Esophagus muscularis mucosa (tissue), 4 donors: ENCODE results near the gene SLC10A7. TPM values are rescaled to one million over a fixed set of nuclear protein-coding genes. Genes with fewer than 3 reads are reported as not detected.

Source experiments
- DNase-seq: peaks from one replicate; pipeline ENCODE4 v3.0.0-alpha.2; 2017; ENCODE audit errors: extremely low spot score
- H3K27ac ChIP-seq, 4 donors: fragments of 200-600 bp; sonication (generic); replicated peaks in 1 of 4; 1 replicate in 3 of 4; 2 replicates in 1 of 4; pipeline ENCODE4 v1.5.1; 2016 to 2019; ENCODE audit warnings: mild to moderate bottlenecking in 1 of 4
- H3K27me3 ChIP-seq, 4 donors: fragments of 200-600 bp; sonication (generic); one replicate each; pipeline versions ENCODE4 v1.5.1 to v1.6.0; 2016 to 2019
- H3K36me3 ChIP-seq, 4 donors: fragments of 200-600 bp; sonication (generic); one replicate each; pipeline ENCODE4 v1.5.1; 2016 to 2019
- H3K4me1 ChIP-seq, 4 donors: fragments of 200-600 bp; sonication (generic); one replicate each; pipeline ENCODE4 v1.5.1; 2016 to 2019
- H3K4me3 ChIP-seq, 4 donors: fragments of 200-600 bp; sonication (generic); 1 replicate in 2 of 4; 2 replicates in 2 of 4; pipeline ENCODE4 v1.5.1; 2016 to 2019; ENCODE audit warnings: mild to moderate bottlenecking in 4 of 4, moderate library complexity in 1 of 4
- H3K9me3 ChIP-seq, 4 donors: fragments of 200-600 bp; sonication (generic); 1 replicate in 3 of 4; 2 replicates in 1 of 4; pipeline ENCODE4 v1.5.1; 2016 to 2019
- EP300 ChIP-seq: sonication (generic); formaldehyde crosslinking; IDR thresholded peaks from one replicate; pipeline ENCODE4 v1.6.1; 2017; ENCODE audit warnings: antibody characterized with exemption
- POLR2A ChIP-seq: fragments of 450-650 bp; IDR thresholded peaks from one replicate; pipeline ENCODE4 v1.6.1; 2017; ENCODE audit warnings: antibody characterized with exemption, moderate library complexity, mild to moderate bottlenecking, low read depth
- POLR2AphosphoS5 ChIP-seq, 2 donors: sonication (generic); formaldehyde crosslinking; IDR thresholded peaks; one replicate each; pipeline ENCODE4 v1.6.1; 2017; ENCODE audit warnings: antibody characterized with exemption in 2 of 2
- WGBS: methylation state at CpG from one replicate; pipeline ENCODE4 v1.1.5; 2018; 5-methylcytosine and 5-hydroxymethylcytosine counted together
- intact Hi-C: fragments of 100-400 bp; cut with DNase I; formaldehyde crosslinking; loops from one replicate; pipeline ENCODE4 v1.15.1; 2023
- total RNA-seq, 4 donors: library from RNA; depleted of rRNA; stranded (reverse); fragments of >200 nt; gene quantifications; one replicate each; pipeline versions ENCODE4 v1.1.0 to v1.2.1, GENCODE V29; 2016
- TF ChIP-seq, protein P1 (sequence below), 3 experiments: fragments of 200-600 bp in 2 of 3; fragments of 450-650 bp in 1 of 3; sonication (generic) in 2 of 3; IDR thresholded peaks; one replicate each; pipeline ENCODE4 v1.5.1; 2017 to 2019; ENCODE audit warnings: antibody characterized with exemption in 3 of 3, mild to moderate bottlenecking in 2 of 3, moderate library complexity in 1 of 3

The SLC10A7 gene
- total RNA-seq, 4 donors from 2014 or later = 3.3 to 6.2 (median 5.7) TPM

DNA sequence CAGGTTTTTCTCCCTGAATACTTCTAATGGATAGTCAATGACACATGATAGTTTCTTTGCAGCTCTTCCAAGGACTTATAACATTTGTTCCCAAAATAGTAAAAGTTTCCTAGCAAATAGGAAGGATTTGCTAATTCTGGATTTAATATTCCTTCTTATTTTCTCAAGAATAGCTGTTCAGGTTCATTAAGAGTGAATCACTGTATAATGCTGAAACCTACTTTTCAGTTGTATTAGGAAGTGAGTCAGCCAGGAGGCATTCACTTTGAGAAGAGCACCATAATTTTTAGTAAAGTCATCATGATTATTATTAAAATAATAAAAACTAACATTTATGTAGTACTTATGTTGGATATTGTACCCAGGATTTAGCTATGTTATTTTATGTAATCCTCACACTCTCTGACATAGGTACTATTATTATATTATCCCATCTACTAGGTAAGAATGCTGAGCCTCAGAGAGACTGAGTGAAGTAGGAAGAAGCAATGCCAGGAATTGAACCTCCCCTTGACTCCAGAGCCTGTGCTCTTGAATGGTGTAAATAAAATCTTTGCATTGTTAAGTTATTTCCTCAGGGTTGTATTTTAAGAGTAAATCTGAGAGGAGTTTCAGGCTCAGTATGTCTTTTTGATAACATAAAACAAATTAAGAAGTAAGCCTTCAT lies 192.6 kb downstream of the SLC10A7 start:
- Histone ChIP-seq H3K4me1 (no peaks in the 10 kb centered on the region), H3K27ac (no peak overlapping the region), H3K27me3 (no peaks in the 10 kb centered on the region), H3K36me3 (peaks cover 0 to 7% (median 0%) of the 10 kb centered on the region in 4 donors), H3K4me3 (no peak overlapping the region), H3K9me3 (no peaks in the 10 kb centered on the region)
- intact Hi-C loops = no loop called here
- TF ChIP-seq EP300 = no peak
- no peak for TF ChIP-seq POLR2AphosphoS5 (IDR thresholded peaks at IDR 0.05)
- TF ChIP-seq POLR2A = no peak
- TF ChIP-seq, protein P1, sequence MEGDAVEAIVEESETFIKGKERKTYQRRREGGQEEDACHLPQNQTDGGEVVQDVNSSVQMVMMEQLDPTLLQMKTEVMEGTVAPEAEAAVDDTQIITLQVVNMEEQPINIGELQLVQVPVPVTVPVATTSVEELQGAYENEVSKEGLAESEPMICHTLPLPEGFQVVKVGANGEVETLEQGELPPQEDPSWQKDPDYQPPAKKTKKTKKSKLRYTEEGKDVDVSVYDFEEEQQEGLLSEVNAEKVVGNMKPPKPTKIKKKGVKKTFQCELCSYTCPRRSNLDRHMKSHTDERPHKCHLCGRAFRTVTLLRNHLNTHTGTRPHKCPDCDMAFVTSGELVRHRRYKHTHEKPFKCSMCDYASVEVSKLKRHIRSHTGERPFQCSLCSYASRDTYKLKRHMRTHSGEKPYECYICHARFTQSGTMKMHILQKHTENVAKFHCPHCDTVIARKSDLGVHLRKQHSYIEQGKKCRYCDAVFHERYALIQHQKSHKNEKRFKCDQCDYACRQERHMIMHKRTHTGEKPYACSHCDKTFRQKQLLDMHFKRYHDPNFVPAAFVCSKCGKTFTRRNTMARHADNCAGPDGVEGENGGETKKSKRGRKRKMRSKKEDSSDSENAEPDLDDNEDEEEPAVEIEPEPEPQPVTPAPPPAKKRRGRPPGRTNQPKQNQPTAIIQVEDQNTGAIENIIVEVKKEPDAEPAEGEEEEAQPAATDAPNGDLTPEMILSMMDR (IDR thresholded peaks at IDR 0.05) = no peak
- no peak for DNase-seq

DNA sequence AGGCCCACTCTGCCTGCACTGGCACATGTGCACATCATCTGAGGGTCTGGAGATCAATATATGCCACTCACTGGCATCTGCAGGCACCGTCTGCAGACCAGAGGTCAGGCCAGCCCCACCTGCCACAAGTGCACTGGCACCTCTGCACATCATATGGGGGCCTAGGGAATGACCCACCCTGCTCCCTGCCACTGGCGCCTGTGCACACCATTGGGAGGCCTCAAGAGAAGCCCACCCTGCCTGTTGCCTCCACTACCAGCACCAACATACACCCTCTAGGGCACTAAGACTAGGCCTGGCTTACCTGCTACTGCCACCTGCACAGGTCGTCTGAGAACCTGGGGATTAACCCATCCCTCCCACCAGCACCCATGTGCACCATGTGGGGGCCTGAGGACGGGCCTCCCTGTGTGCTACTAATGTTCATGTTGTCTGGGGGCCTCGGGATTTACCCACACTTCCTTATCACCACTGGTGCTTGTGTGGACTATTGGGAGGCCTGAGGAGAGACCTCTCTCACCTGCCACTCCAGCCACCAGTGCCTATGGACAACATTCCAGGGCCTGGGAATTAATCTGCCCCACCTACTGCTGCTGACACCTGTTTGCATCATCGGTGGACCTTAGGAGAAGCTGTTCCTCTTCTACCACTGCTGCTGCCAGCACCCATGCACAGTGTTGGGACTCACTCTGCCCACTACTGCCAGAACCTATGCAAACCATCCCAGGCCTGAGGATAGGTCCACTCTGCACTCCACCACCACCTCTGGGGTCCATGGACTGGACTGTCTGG lies 193.7 kb downstream of the SLC10A7 start:
- 82% methylated on average over 3 of the region's 6 CpGs for WGBS
- no peak for DNase-seq
- intact Hi-C loops = no loop called here
- Histone ChIP-seq H3K27me3 (no peaks in the 10 kb centered on the region), H3K4me1 (no peaks in the 10 kb centered on the region), H3K27ac (no peak overlapping the region), H3K9me3 (no peaks in the 10 kb centered on the region), H3K4me3 (no peak overlapping the region), H3K36me3 (peaks cover 0 to 7% (median 0%) of the 10 kb centered on the region in 4 donors)
- TF ChIP-seq POLR2AphosphoS5 (IDR thresholded peaks at IDR 0.05) (no peak), POLR2A (no peak), EP300 (no peak)
- TF ChIP-seq, protein P1 (IDR thresholded peaks at IDR 0.05) = no peak

DNA sequence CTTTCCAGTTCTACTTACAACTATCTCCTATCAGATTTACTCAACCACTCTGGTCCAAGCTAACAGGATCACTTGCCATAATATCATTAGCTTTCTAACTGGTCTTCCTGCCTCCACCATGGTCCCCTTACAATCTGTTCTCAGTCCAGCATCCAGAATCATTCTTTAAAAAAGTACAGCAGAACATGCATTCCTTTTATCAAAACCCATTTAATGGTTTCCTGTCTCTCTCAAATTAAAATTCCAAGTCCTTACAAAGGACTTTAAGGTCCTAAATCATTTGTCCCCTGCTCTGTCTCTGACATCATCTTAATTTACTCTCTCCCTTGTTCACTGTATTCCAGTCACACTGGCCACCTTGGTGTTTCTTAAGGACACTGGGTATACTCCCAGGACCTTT lies 202.8 kb downstream of the SLC10A7 start:
- Histone ChIP-seq H3K4me1 (no peaks in the 10 kb centered on the region), H3K9me3 (no peaks in the 10 kb centered on the region), H3K36me3 (no peaks in the 10 kb centered on the region), H3K27me3 (no peaks in the 10 kb centered on the region), H3K4me3 (no peak overlapping the region), H3K27ac (no peak overlapping the region)
- TF ChIP-seq, protein P1 (IDR thresholded peaks at IDR 0.05) = no peak
- TF ChIP-seq EP300 (no peak), POLR2A (no peak), POLR2AphosphoS5 (IDR thresholded peaks at IDR 0.05) (no peak)
- intact Hi-C loops = no loop called here
- no peak for DNase-seq

DNA sequence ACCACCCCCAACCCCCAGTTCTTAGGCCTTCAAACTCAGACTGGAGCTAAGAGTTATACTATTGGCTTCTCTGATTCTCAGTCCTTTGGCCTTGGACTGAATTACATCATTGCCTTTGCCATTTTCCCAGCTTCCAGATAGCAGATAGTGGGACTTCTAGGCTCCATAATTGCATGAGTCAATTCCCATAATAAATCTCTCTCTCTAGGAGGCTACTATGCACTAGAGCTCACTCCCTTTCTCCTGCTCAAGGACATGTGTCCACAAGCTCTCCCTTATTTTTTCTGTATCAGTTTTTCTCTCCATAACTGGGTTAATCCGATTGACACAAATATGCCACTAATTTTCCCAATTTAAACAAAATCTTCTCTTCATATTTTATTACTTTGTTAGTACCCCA lies 204.0 kb downstream of the SLC10A7 start:
- 94% methylated on average over 1 of the region's 1 CpG for WGBS
- no peak for DNase-seq
- Histone ChIP-seq H3K27me3 (no peaks in the 10 kb centered on the region), H3K4me3 (no peak overlapping the region), H3K36me3 (no peaks in the 10 kb centered on the region), H3K9me3 (no peaks in the 10 kb centered on the region), H3K4me1 (no peaks in the 10 kb centered on the region), H3K27ac (no peak overlapping the region)
- intact Hi-C loops = no loop called here
- no peak for TF ChIP-seq EP300

DNA sequence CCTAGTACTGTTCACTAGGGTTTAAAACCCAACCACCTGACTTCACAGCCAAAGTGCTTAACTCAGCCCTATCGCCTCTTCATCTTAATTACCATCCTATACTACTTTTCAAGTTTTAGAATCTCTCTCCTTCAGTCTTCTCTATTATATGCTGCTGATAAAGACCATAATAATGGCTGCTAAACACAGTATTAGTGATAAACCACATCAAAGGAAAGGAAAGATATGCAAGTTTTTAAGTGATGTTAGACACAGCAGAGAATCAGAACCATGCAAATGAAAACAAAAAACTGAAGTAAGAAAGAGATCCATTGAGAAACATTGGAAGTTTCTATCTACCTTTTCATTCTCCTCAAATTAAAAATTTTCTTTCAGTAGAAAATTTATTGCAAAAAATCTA lies 206.6 kb downstream of the SLC10A7 start:
- Histone ChIP-seq H3K9me3 (no peaks in the 10 kb centered on the region), H3K27ac (no peak overlapping the region), H3K4me1 (no peaks in the 10 kb centered on the region), H3K36me3 (no peaks in the 10 kb centered on the region), H3K4me3 (no peak overlapping the region), H3K27me3 (no peaks in the 10 kb centered on the region)
- WGBS = 97% methylated on average over 1 of the region's 1 CpG
- DNase-seq = no peak
- TF ChIP-seq POLR2AphosphoS5 (IDR thresholded peaks at IDR 0.05) (no peak), EP300 (no peak), POLR2A (no peak)
- TF ChIP-seq, protein P1 (IDR thresholded peaks at IDR 0.05) = no peak
- intact Hi-C loops = no loop called here
